ENCODE results near the gene OR5K1.
A peak's percentile ranks its signal among the peaks of the same experiment; 100 is the strongest.

Gene OR5K1

GRCh38 chr3:98518816-98519215 is 55.8 kb downstream of the OR5K1 start:
- DNase-seq, result no peak

- no peak for DNase-seq
Observed at GRCh38 chr3:98519351-98519750, 56.4 kb downstream of the OR5K1 start.

- peak; percentile 21 to 56 for DNase-seq
Observed at GRCh38 chr3:98521897-98522543, 59.0 kb downstream of the OR5K1 start.

Measured in CD4-positive, alpha-beta T cell treated with Interferon alpha-2 for 1 hour (primary cell).